Activated CD4-positive, alpha-beta T cell treated with anti-CD3 and anti-CD28 coated beads for 1 hour (primary cell): ENCODE data around the gene KRTAP10-11.
"Not testable (repeated sequence)": the region's sequence is repeated elsewhere in the genome, so short reads cannot be mapped to it uniquely, and the experiment has no call there.

ENCODE experiments used
- DNase-seq: peaks from one replicate; pipeline ENCODE4 v3.0.0-alpha.2; 2020

The KRTAP10-11 gene

GRCh38 chr21:44640761-44641160 lies 5.5 kb upstream of the KRTAP10-11 start:
- no peak for DNase-seq

DNA sequence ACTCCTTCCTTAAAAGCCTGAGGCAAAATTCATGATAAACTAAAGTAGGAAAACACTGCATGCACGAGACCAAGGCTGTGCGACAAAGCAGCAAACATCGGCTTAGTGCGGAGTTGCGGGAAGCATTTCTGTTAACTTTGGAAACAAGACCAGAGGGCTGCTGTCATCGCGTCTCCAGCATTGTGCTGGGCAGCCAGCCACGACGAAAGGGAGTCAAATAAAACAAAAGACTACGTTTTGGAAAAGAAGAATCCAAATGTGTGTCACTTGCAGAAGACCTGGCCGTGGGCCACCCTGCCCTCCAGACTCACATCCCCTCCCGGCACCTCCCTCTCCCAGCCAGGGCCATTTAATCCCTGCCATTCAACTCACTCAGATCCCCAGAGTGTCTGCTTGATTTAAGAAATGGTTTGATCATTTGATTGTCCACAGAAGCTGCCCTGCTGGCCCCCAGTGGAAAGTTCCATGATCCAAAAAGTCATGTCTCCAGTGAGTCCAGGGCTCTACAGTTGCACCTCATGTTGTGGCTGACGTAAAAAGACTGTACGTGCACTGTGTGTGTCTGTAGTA lies 2.4 kb upstream of the KRTAP10-11 start:
- no peak for DNase-seq

GRCh38 chr21:44644878-44645277 lies 1.3 kb upstream of the KRTAP10-11 start:
- no peak for DNase-seq

- DNase-seq = no peak
These were observed 973 bp downstream of the KRTAP10-11 start for GRCh38 chr21:44647222-44647552.

DNA sequence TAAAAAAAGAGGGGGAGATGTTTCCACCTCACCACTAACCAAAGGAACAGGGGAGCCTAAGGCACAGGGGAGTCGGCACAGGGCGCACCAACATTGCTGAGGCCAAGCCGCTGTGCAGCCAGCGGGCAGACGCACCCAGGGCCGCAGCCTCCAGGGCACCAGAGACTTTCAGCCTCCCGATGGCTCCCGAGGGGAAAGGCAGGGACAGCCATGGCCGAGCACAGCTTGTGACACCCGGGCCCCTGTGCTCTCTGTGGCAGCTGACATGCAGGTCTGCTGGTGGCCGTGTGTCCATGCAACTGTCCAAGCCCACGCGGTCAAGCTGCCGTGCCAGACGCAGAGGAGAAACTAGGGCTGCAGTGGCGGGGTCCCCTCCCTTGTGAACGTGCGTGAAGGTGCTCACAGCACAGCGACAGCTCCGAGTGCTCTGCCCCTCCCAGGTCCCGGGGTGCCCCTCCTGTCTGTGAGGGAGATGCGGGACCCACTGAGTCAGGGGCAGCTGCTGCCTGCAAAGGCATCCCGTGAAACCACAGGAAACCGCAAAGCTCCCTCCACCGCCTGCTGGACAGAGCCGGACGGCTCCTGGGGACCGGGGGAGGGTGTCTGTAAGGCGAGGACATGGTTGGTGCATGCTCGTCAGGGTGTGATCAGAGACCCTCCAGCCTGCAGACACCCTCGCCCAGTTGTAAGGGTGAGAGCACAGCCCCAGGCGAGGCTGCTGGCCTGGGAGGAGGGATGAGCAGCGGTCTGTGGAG lies 2.5 kb downstream of the KRTAP10-11 start:
- DNase-seq = no peak

GRCh38 chr21:44649521-44650100 lies 3.4 kb downstream of the KRTAP10-11 start:
- DNase-seq = no peak

GRCh38 chr21:44650265-44650972 lies 4.2 kb downstream of the KRTAP10-11 start:
- DNase-seq = no peak

GRCh38 chr21:44650973-44651675 lies 4.9 kb downstream of the KRTAP10-11 start:
- DNase-seq = no peak

DNA sequence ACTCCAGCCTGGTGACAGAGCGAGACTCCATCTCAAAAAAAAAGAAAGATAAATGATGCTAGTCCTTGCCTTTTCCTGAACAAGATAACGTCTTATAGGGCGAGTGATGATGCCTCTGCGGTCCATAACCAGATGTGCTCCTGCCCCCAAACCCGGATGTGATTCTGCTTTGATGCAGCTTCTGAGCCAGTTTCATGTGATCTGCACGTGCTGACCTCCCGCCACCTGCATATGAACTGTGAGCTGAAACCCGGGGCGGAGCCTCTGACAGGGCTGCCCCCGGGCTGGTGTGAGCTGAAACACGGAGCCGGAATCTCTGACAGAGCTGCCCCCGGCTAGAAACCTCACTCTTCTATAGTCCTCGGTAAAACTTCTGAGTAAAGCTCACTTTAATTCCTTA lies 6.9 kb downstream of the KRTAP10-11 start:
- no peak for DNase-seq

DNA sequence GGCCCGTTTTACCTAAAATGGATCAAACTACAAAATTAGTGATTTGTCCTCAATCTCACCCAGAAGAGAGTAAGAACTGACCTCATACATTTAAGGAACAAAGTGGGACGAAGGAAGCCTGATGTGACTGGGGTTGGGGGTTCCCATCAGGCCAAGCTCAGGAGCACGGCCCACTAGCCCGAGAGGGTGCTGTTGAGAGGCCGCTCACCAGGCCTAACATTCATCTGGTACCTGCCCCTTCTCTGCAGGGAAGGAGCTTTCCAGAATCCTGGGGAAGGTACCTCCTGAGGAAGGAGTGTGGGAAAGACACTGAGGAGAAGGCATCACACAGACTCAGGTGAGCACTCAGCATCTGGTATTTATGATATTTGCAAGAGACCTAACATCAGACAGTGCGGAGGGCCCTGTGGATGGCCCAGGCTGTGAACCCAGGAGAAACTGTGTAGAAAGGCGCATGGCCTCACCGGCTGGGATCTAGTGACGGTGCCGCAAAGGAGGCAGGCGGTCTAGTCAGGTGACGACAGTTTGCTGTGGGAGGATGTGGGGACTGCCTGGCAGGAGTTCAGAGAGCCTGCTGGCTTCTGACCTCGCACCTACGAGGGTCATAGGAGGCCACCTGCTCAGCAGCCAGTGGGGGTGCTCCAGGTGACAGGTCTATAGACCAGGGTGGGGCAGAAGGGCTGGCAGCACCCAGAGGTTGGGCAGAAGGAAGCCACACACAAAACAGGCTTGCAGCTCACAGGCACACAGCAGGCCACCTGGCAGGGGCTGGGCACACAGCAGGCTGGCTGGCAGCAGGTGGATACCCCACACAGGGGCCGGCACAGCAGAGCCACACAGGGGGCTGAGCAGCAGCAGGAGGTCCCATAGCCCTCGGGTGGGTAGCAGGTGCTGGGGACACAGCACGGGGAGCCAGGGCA lies 7.7 kb downstream of the KRTAP10-11 start:
- peak; percentile 27 for DNase-seq

DNA sequence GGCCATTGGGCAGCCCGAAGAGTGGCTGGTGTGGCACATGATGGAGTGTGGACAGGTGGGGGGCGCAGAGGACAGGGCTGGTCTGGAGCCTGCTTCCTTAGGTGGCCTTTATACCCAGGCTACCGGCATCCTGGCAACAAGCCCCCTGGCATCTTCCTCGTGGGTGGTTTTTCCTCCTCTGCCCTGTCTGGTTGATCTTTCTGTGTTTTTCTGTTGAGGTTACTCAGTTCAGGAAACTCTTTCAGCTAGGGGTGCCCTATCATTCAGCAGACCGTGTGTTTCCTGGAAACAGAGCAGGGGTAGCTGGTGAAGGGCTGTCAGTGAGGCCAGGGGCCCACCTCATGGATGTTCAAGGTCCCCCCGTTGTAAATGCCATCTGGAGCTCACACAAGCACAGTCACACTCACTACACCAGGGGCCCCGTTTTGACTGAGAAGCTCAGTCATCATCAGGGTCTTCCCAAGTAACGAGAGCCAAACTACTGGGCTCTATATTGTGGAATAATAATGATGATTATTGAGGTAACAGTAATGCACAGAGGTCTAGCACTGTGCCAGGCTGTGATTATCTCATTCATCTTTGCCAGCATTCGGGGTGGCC lies 8.5 kb downstream of the KRTAP10-11 start, which contains the start of gene KRTAP12-4:
Gene KRTAP12-4, minus strand, starts transcription at position 84 of the 600 bp plus-strand sequence. Its CDS starts 45 bp downstream, at position 39.
- no peak for DNase-seq

DNA sequence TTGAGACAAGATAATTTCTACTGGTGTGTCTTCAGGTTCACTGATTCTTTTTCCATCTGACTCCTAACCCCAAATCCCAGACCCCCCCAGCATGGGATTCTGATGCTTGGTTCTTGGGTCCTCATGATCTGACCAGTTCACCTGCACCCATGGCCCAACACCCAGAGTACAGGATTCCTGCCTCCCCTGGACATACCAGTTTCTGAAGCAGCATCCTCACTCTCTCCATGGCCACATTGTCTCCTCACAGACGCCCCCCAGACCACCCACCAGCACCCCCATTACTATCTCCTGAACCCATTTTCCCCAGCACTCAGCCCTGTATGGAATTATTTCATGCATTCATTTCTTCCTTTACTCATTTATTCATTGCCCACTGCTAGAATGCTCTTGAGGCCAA lies 10.7 kb downstream of the KRTAP10-11 start:
- no peak for DNase-seq

DNA sequence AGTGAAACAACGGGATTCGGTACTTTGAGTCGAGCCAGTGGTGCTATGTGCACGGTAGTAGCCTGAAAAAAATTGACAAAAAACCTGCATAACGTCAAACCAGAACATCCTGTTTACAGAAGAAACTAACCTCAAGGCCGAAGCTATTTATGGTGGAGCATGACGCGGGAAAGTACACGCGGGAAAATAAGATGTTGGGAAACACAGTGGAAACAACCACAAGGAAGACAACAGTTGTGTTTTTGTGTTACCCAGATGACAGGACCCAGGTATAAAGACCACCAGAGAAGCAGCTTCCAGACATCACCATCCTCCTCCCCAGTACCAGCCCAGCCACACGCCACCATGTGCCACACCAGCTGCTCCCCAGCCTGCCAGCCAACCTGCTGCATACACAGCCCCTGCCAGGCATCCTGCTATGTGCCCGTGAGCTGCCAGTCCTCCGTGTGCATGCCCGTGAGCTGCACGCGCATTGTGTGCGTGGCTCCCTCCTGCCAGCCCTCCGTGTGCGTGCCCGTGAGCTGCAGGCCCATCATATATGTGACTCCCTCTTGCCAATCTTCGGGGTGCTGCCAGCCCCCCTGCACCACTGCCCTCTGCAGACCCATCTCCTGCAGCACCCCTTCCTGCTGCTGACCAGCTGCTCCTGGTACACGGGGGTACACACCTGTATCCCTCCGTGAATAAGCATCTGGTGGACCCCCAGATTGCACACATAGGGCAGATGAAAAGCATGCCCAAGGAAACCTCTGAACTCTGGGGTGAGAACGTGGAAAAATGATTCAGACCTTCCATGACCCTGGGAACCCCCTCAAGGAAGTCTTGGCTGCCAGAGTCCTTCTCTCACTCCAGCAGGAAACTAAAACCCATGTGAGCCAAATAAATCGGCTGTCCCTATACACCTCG lies 11.7 kb downstream of the KRTAP10-11 start, which contains the start of gene KRTAP12-3:
Gene KRTAP12-3, plus strand, starts transcription at position 298 of the 906 bp plus-strand sequence. Its CDS starts 48 bp downstream, at position 346.
- no peak for DNase-seq

DNA sequence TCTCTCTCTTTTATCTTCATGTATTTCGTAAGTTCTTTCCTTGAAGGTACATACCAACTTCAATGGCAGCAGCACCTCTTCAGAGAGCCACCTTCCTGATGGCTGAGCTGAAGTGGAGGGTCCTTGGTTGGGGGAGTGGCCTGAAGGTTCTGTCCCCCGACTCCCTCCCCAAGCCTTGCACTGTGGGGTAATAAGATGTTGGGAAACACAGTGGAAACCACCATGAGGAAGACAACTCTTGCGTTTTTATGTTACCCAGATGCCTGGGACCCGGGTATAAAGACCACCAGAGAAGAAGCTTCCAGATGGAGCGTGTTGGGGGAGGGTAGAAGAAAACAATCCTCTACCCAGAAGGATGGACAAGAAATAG lies 12.3 kb downstream of the KRTAP10-11 start:
- no peak for DNase-seq

- DNase-seq = no peak
These were observed 12.8 kb downstream of the KRTAP10-11 start for GRCh38 chr21:44658913-44659595.

GRCh38 chr21:44661567-44661966 lies 15.4 kb downstream of the KRTAP10-11 start:
- DNase-seq = not testable (repeated sequence)

DNA sequence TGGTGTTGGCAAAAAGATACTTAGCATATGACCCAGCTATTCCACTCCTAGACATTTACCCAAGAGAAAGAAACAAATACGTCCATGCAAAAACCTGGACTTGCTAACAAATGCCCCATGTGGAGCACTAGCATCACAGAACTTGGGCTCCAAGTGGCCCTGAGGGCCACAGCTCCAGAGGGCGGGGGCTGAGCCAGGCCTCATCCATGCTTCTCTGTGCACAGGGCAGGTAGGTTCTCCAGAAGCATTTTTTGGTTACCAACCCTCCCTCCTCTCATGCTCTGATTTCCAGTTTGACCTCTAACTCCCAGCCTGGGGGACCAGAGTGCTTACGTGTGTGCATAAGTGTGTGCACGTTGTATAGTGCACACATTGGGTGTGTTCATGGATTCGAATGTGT lies 18.5 kb downstream of the KRTAP10-11 start:
- no peak for DNase-seq

- DNase-seq = no peak
These were observed 20.4 kb downstream of the KRTAP10-11 start, which contains the start of gene KRTAP12-2 for GRCh38 chr21:44666401-44667320. Gene KRTAP12-2 (minus strand): TSS chr21:44666927. CDS start chr21:44666886, 41 bp downstream.
